Measurements from ENCODE around the gene GPRIN1.

DNA sequence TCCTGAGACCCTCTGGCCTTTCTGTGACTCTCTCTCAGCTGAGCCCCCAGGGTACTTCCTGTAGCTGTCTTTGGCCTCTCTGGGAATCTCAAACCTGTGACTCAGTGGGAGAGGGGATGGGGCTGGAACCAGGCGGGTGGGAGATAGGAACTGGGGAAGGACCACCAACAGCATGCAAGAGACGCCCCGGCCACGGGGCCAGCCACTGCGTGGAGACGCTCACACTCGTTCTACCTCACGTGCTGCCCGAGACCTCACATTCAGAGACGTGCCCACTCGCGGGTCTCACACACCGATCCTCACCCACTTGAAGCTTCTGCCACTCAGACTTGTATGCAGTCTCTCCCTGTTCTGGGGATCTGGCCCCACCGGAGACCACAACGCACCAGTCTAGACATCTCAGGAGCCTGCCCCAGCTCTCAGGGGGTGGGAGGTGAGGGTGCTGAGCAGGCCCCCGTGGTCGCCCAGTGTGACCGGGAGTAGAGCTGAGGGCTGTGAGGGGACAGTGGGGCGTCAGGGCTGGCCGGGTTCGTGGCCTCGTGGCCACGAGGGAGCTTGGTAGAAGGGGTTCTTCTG, 13.8 kb downstream of the GPRIN1 start:
- TF ChIP-seq POLR2A (IDR thresholded peaks at IDR 0.05) (no peak), POLR2AphosphoS5 (IDR thresholded peaks at IDR 0.05) (no peak)
- TF ChIP-seq, protein P1, sequence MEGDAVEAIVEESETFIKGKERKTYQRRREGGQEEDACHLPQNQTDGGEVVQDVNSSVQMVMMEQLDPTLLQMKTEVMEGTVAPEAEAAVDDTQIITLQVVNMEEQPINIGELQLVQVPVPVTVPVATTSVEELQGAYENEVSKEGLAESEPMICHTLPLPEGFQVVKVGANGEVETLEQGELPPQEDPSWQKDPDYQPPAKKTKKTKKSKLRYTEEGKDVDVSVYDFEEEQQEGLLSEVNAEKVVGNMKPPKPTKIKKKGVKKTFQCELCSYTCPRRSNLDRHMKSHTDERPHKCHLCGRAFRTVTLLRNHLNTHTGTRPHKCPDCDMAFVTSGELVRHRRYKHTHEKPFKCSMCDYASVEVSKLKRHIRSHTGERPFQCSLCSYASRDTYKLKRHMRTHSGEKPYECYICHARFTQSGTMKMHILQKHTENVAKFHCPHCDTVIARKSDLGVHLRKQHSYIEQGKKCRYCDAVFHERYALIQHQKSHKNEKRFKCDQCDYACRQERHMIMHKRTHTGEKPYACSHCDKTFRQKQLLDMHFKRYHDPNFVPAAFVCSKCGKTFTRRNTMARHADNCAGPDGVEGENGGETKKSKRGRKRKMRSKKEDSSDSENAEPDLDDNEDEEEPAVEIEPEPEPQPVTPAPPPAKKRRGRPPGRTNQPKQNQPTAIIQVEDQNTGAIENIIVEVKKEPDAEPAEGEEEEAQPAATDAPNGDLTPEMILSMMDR (IDR thresholded peaks at IDR 0.05), result no peak

Measured in breast epithelium (tissue), 3 donors.